H9 (cell line): ENCODE results near the gene ANKRD11. TPM values are rescaled to one million over a fixed set of nuclear protein-coding genes. Genes with fewer than 3 reads are reported as not detected.

Experiments used
- DNase-seq: peaks from one replicate; pipeline ENCODE4 v3.0.0-alpha.2; 2017
- H2AFZ ChIP-seq: one replicate; pipeline ENCODE4 v1.6.1; 2013; ENCODE audit warnings: mild to moderate bottlenecking, low read length, control low read depth, moderate library complexity
- H2AK5ac ChIP-seq: 2 replicates; pipeline ENCODE4 v1.6.1; 2013; ENCODE audit warnings: low read length, control low read depth, mixed read lengths; ENCODE audit not compliant: insufficient read length
- H2BK120ac ChIP-seq: one replicate; pipeline ENCODE4 v1.6.1; 2013; ENCODE audit warnings: low read depth, mild to moderate bottlenecking, low read length, control low read depth, inconsistent platforms; ENCODE audit not compliant: poor library complexity, severe bottlenecking
- H2BK12ac ChIP-seq: 2 replicates; pipeline ENCODE4 v1.6.1; 2013; ENCODE audit warnings: low read length, control low read depth, mixed read lengths, low read depth; ENCODE audit not compliant: insufficient read length
- H2BK15ac ChIP-seq: 2 replicates; pipeline ENCODE4 v1.6.1; 2013; ENCODE audit warnings: low read depth, low read length, control low read depth
- H2BK20ac ChIP-seq: one replicate; pipeline ENCODE4 v1.6.1; 2013; ENCODE audit warnings: low read depth, mild to moderate bottlenecking, low read length, control low read depth, inconsistent platforms; ENCODE audit not compliant: poor library complexity, severe bottlenecking
- H2BK5ac ChIP-seq: 2 replicates; pipeline ENCODE4 v1.6.1; 2013; ENCODE audit warnings: low read length, control low read depth, mixed read lengths; ENCODE audit not compliant: insufficient read length
- H3K14ac ChIP-seq: 2 replicates; pipeline ENCODE4 v1.6.1; 2013; ENCODE audit warnings: low read length, control low read depth; ENCODE audit not compliant: insufficient read depth
- H3K18ac ChIP-seq: 2 replicates; pipeline ENCODE4 v1.6.1; 2013; ENCODE audit warnings: low read depth, mild to moderate bottlenecking, mixed read lengths, low read length, control low read depth; ENCODE audit not compliant: insufficient read length
- H3K23ac ChIP-seq: 2 replicates; pipeline ENCODE4 v1.6.1; 2013; ENCODE audit warnings: low read length, control low read depth, mixed read lengths, low read depth; ENCODE audit not compliant: insufficient read length
- H3K23me2 ChIP-seq: 2 replicates; pipeline ENCODE4 v1.6.1; 2013; ENCODE audit warnings: low read depth, mild to moderate bottlenecking, mixed read lengths, low read length, control low read depth; ENCODE audit not compliant: insufficient read length, poor library complexity, severe bottlenecking
- H3K27ac ChIP-seq: 2 replicates; pipeline ENCODE4 v1.5.1; 2013; ENCODE audit warnings: low read length, control low read depth, mixed read lengths, low read depth; ENCODE audit not compliant: insufficient read length
- H3K27me3 ChIP-seq: 2 replicates; pipeline ENCODE4 v1.6.1; 2013; ENCODE audit warnings: low read length, control low read depth, inconsistent platforms; ENCODE audit not compliant: insufficient read depth
- H3K4ac ChIP-seq: 2 replicates; pipeline ENCODE4 v1.6.1; 2013; ENCODE audit warnings: low read depth, mild to moderate bottlenecking, control low read depth, inconsistent platforms, low read length, moderate library complexity
- H3K4me1 ChIP-seq: 2 replicates; pipeline ENCODE4 v1.6.1; 2013; ENCODE audit warnings: low read length, control low read depth, inconsistent platforms; ENCODE audit not compliant: insufficient read depth
- H3K4me2 ChIP-seq: 2 replicates; pipeline ENCODE4 v1.6.1; 2013; ENCODE audit warnings: low read length, control low read depth, mixed read lengths; ENCODE audit not compliant: insufficient read length, insufficient read depth
- H3K56ac ChIP-seq: 2 replicates; pipeline ENCODE4 v1.6.1; 2013; ENCODE audit warnings: low read depth, mild to moderate bottlenecking, mixed read lengths, low read length, control low read depth; ENCODE audit not compliant: insufficient read length
- H3K79me1 ChIP-seq: 2 replicates; pipeline ENCODE4 v1.6.1; 2013; ENCODE audit warnings: low read depth, mild to moderate bottlenecking, moderate library complexity, low read length, control low read depth, inconsistent platforms; ENCODE audit not compliant: insufficient read depth, poor library complexity, severe bottlenecking
- H3K79me2 ChIP-seq: 2 replicates; pipeline ENCODE4 v1.6.1; 2013; ENCODE audit warnings: low read length, control low read depth, inconsistent platforms; ENCODE audit not compliant: insufficient read depth
- H3K9ac ChIP-seq: 2 replicates; pipeline ENCODE4 v1.6.1; 2013; ENCODE audit warnings: low read length, control low read depth, mixed read lengths; ENCODE audit not compliant: insufficient read length; ENCODE audit errors: extremely low read depth
- H3K9me3 ChIP-seq: one replicate; pipeline ENCODE4 v1.6.1; 2013; ENCODE audit warnings: low read depth, low read length, inconsistent platforms; ENCODE audit not compliant: control insufficient read depth
- H3T11ph ChIP-seq: one replicate; pipeline ENCODE4 v1.6.1; 2013; ENCODE audit warnings: mild to moderate bottlenecking, low read length, control low read depth, inconsistent platforms
- H4K20me1 ChIP-seq: one replicate; pipeline ENCODE4 v1.6.1; 2013; ENCODE audit not compliant: control insufficient read depth, insufficient read length, insufficient read depth
- H4K5ac ChIP-seq: 2 replicates; pipeline ENCODE4 v1.6.1; 2013; ENCODE audit warnings: low read depth, mild to moderate bottlenecking, mixed read lengths, low read length, control low read depth; ENCODE audit not compliant: insufficient read length
- H4K8ac ChIP-seq: replicated peaks from 2 replicates; pipeline ENCODE4 v1.6.1; 2013; ENCODE audit warnings: low read length, control low read depth, mixed read lengths, low read depth; ENCODE audit not compliant: insufficient read length
- H4K91ac ChIP-seq: 2 replicates; pipeline ENCODE4 v1.6.1; 2013; ENCODE audit warnings: low read depth, mild to moderate bottlenecking, moderate library complexity, mixed read lengths, low read length, control low read depth; ENCODE audit not compliant: insufficient read length
- H3K27ac Mint-ChIP-seq, 3 experiments: 2 replicates in 2 of 3; 3 replicates in 1 of 3; pipeline ENCODE4 v1.8.0; 2020 to 2021; ENCODE audit warnings: mixed read lengths in 3 of 3, mild to moderate bottlenecking in 1 of 3, moderate library complexity in 1 of 3
- H3K27me3 Mint-ChIP-seq: 2 replicates; pipeline ENCODE4 v1.8.0; 2021; ENCODE audit warnings: low read depth, mild to moderate bottlenecking, moderate library complexity, mixed read lengths
- H3K36me3 Mint-ChIP-seq, 3 experiments: 2 replicates in 2 of 3; 3 replicates in 1 of 3; pipeline ENCODE4 v1.8.0; 2020 to 2021; ENCODE audit warnings: low read depth in 3 of 3, mixed read lengths in 3 of 3; ENCODE audit not compliant: insufficient read depth in 1 of 3
- H3K4me1 Mint-ChIP-seq, 2 experiments: 2 replicates each; pipeline ENCODE4 v1.8.0; 2020; ENCODE audit warnings: mixed read lengths in 2 of 2
- H3K4me3 Mint-ChIP-seq, 2 experiments: 2 replicates in 1 of 2; 3 replicates in 1 of 2; pipeline ENCODE4 v1.8.0; 2020 to 2021; ENCODE audit warnings: mild to moderate bottlenecking in 2 of 2, mixed read lengths in 2 of 2, moderate library complexity in 1 of 2
- H3K9me3 Mint-ChIP-seq, 2 experiments: 2 replicates in 1 of 2; 3 replicates in 1 of 2; pipeline ENCODE4 v1.8.0; 2020; ENCODE audit warnings: mild to moderate bottlenecking in 2 of 2, mixed read lengths in 2 of 2, moderate library complexity in 1 of 2
- CTCF ChIP-seq: fragments of 200-600 bp; sonication (generic); conservative IDR thresholded peaks from 3 replicates; pipeline ENCODE4 v1.8.0; 2021; ENCODE audit warnings: antibody characterized with exemption, mild to moderate bottlenecking
- WGBS: extraction: QIAGEN DNeasy Blood & Tissue Kit; methylation state at CpG from one replicate; pipeline ENCODE4 v1.1.7; 2013; ENCODE audit warnings: missing lambda C conversion rate, low lambda C conversion rate, mixed read lengths; ENCODE audit not compliant: insufficient read length; ENCODE audit errors: extremely low coverage; 5-methylcytosine and 5-hydroxymethylcytosine counted together
- total RNA-seq: library from RNA; stranded (reverse); gene quantifications from 2 replicates; pipeline ENCODE4 v1.2.1, GENCODE V29; 2021

The ANKRD11 gene
- total RNA-seq, 1 experiment from 2014 or later: 181 TPM

- WGBS: no CpG with 5 or more reads among the region's 12 CpGs
- TF ChIP-seq CTCF: no peak
These were observed 119.0 kb downstream of the ANKRD11 start for GRCh38 chr16:89371386-89371785.

More at GRCh38 chr16:89371386-89371785, 119.0 kb downstream of the ANKRD11 start:
- H3K4me2 ChIP-seq: no peak overlapping the region
- no peak overlapping the region for H3K27ac ChIP-seq
- H3K23me2 ChIP-seq: no peaks in the 10 kb centered on the region
- Mint-ChIP-seq H3K9me3 (no peaks in the 10 kb centered on the region), H3K4me3 (no peak overlapping the region), H3K27ac (peak overlapping the region in 2 of 3 experiments; percentile 53 to 91; a peak in 3 of 7 replicates), H3K36me3 (peaks cover 1 to 5% (median 3%) of the 10 kb centered on the region in 3 experiments; a peak in 4 of 7 replicates), H3K27me3 (no peaks in the 10 kb centered on the region), H3K4me1 (peaks cover 58 to 60% of the 10 kb centered on the region in 2 experiments)
- H4K20me1 ChIP-seq: peaks cover 4% of the 10 kb centered on the region
- no peak overlapping the region for H3T11ph ChIP-seq
- no peak overlapping the region for H4K5ac ChIP-seq
- H2BK120ac ChIP-seq: no peak overlapping the region
- peaks cover 85% of the 10 kb centered on the region for H3K79me2 ChIP-seq
- peaks cover 10% of the 10 kb centered on the region for H3K79me1 ChIP-seq
- H3K56ac ChIP-seq: no peak overlapping the region
- no peak overlapping the region for H2BK20ac ChIP-seq
- H2BK12ac ChIP-seq: no peak overlapping the region
- no peak overlapping the region for H2AFZ ChIP-seq
- H4K91ac ChIP-seq: no peak overlapping the region
- no peak overlapping the region for H2BK5ac ChIP-seq
- no peak overlapping the region for H3K18ac ChIP-seq
- no peak overlapping the region for H3K14ac ChIP-seq
- no peak overlapping the region for H3K4ac ChIP-seq
- no peak overlapping the region for H3K23ac ChIP-seq
- no peaks in the 10 kb centered on the region for H3K27me3 ChIP-seq
- H3K9me3 ChIP-seq: no peaks in the 10 kb centered on the region
- DNase-seq: no peak
- H3K9ac ChIP-seq: no peak overlapping the region
- H3K4me1 ChIP-seq: peaks cover 2% of the 10 kb centered on the region; the same call in 1 of the 2 replicates
- H2BK15ac ChIP-seq: no peak overlapping the region
- no peak overlapping the region for H4K8ac ChIP-seq
- H2AK5ac ChIP-seq: no peak overlapping the region
